Measurements from ENCODE around the gene OPRM1.

The OPRM1 gene

GRCh38 chr6:154159126-154159525 is 120.1 kb downstream of the OPRM1 start:
- H3K4me3 ChIP-seq (ENCODE audit: low read depth, low read length): no peak overlapping the region
- no peak for TF ChIP-seq CTCF (conservative IDR thresholded peaks at IDR 0.05; ENCODE audit: low read depth, low read length)
- no peak for DNase-seq (ENCODE audit: low read depth)

GRCh38 chr6:154161689-154162088 is 122.6 kb downstream of the OPRM1 start:
- peak; percentile 10 for DNase-seq (ENCODE audit: low read depth)
- no peak overlapping the region for H3K4me3 ChIP-seq (ENCODE audit: low read depth, low read length)
- TF ChIP-seq CTCF (conservative IDR thresholded peaks at IDR 0.05; ENCODE audit: low read depth, low read length): no peak

GRCh38 chr6:154164397-154164796 is 125.4 kb downstream of the OPRM1 start:
- no peak overlapping the region for H3K4me3 ChIP-seq (ENCODE audit: low read depth, low read length)

GRCh38 chr6:154165478-154165877 is 126.4 kb downstream of the OPRM1 start:
- no peak for DNase-seq (ENCODE audit: low read depth)
- TF ChIP-seq CTCF (conservative IDR thresholded peaks at IDR 0.05; ENCODE audit: low read depth, low read length): no peak
- no peak overlapping the region for H3K4me3 ChIP-seq (ENCODE audit: low read depth, low read length)

More at GRCh38 chr6:154164397-154164796, 125.4 kb downstream of the OPRM1 start:
- DNase-seq (ENCODE audit: low read depth): peak; percentile 93
- TF ChIP-seq CTCF (conservative IDR thresholded peaks at IDR 0.05; ENCODE audit: low read depth, low read length): no peak

- DNase-seq (ENCODE audit: low read depth): no peak
- H3K4me3 ChIP-seq (ENCODE audit: low read depth, low read length): no peak overlapping the region
- no peak for TF ChIP-seq CTCF (conservative IDR thresholded peaks at IDR 0.05; ENCODE audit: low read depth, low read length)
Measured at GRCh38 chr6:154166140-154166539, 127.1 kb downstream of the OPRM1 start.

- no peak for TF ChIP-seq CTCF (conservative IDR thresholded peaks at IDR 0.05; ENCODE audit: low read depth, low read length)
- no peak for DNase-seq (ENCODE audit: low read depth)
- H3K4me3 ChIP-seq (ENCODE audit: low read depth, low read length): no peak overlapping the region
Measured at GRCh38 chr6:154167126-154167525, 128.1 kb downstream of the OPRM1 start.

- no peak for TF ChIP-seq CTCF (conservative IDR thresholded peaks at IDR 0.05; ENCODE audit: low read depth, low read length)
- no peak overlapping the region for H3K4me3 ChIP-seq (ENCODE audit: low read depth, low read length)
- no peak for DNase-seq (ENCODE audit: low read depth)
Measured at GRCh38 chr6:154169193-154169847, 130.3 kb downstream of the OPRM1 start.
